Activated effector memory CD4-positive, alpha-beta T cell treated with anti-CD3 and anti-CD28 coated beads, Interleukin-2, amount 50 U/mL, for 16 hours (primary cell): ENCODE measurements around the gene DENND2C.

Experiments used
- DNase-seq: peaks from one replicate; pipeline ENCODE4 v3.0.0-alpha.2; 2020

The DENND2C gene

GRCh38 chr1:114536043-114536442 lies 133.8 kb downstream of the DENND2C start:
- DNase-seq: no peak

GRCh38 chr1:114535401-114535800 lies 134.4 kb downstream of the DENND2C start:
- DNase-seq: no peak
